ENCODE results near the gene SHLD2.
"Not testable (repeated sequence)": the region's sequence is repeated elsewhere in the genome, so short reads cannot be mapped to it uniquely, and the experiment has no call there.

- TF ChIP-seq CTCF, POLR2A (IDR thresholded peaks at IDR 0.05): not testable (repeated sequence)
Measured at GRCh38 chr10:87216120-87216519, 121.1 kb downstream of the SHLD2 start.

Measured in uterus (tissue), 2 donors.